PC-9 (cell line): ENCODE data around the gene AADACL4.

Experiments used
- CTCF ChIP-seq: fragments of 200-600 bp; sonication (generic); conservative IDR thresholded peaks from 2 replicates; pipeline ENCODE4 v1.6.1; 2017; ENCODE audit warnings: mixed run types, antibody characterized with exemption, mild to moderate bottlenecking, moderate library complexity
- EZH2 ChIP-seq: fragments of 200-600 bp; sonication (generic); IDR thresholded peaks from 2 replicates; pipeline ENCODE4 v1.8.0; 2017; ENCODE audit warnings: antibody characterized with exemption, low read depth

DNA sequence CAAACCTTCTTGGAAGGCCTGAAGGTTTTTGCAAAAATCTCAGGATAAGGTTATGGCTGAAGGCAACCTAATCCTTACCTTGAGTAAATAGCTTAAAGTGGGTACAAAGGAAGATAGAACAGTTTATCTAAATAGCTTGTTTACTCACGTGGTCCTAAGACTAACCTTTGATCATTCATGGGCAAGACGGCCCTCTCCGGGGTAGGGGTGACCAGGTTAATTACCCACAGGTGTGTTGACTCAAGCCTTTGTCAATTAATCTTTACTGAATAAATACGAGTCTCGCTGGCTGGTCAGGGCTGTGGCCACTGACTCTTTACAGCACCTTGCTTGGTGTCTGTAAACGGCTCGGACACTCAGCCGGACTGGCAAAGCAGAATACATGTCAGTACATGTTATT is 10.8 kb downstream of the AADACL4 start:
- TF ChIP-seq CTCF (no peak), EZH2 (no peak)
